H1 (cell line): Measurements from ENCODE around the gene RFX3. TPM values are rescaled to one million over a fixed set of nuclear protein-coding genes. Genes with fewer than 3 reads are reported as not detected.

Source experiments
- CTCF ChIA-PET: fragments of 300-600 bp; sonication (Branson Sonifier 250); formaldehyde crosslinking; loops from one replicate; lab custom pipeline; 2021; ENCODE audit not compliant: partially characterized antibody; lab: Charles Lee
- POLR2A ChIA-PET: fragments of 300-600 bp; sonication (Branson Sonifier 250); formaldehyde crosslinking; loops from one replicate; lab custom pipeline; 2021; ENCODE audit warnings: inconsistent platforms; ENCODE audit not compliant: partially characterized antibody; lab: Charles Lee
- DNase-seq, 2 experiments: peaks; one replicate each; pipeline versions ENCODE4 v3.0.0 to v3.0.0-alpha.2; 2010 to 2022; ENCODE audit warnings: low spot score in 2 of 2, low read depth in 1 of 2, mixed read lengths in 1 of 2
- FAIRE-seq: peaks from 2 replicates; lab custom pipeline; 2011; peaks lifted over from hg19 to GRCh38; lab: Jason Lieb, UNC
- H2AFZ ChIP-seq: 2 replicates; pipeline ENCODE4 v1.8.1; 2012; ENCODE audit warnings: low read length, inconsistent platforms
- H2AK5ac ChIP-seq: 2 replicates; pipeline ENCODE4 v1.6.1; 2013; ENCODE audit warnings: low read depth, low read length
- H2BK120ac ChIP-seq: replicated peaks from 2 replicates; pipeline ENCODE3; 2013; ENCODE audit warnings: low read depth, low read length, inconsistent platforms
- H2BK12ac ChIP-seq: 2 replicates; pipeline ENCODE4 v1.6.1; 2013; ENCODE audit warnings: low read depth, low read length
- H2BK15ac ChIP-seq: 2 replicates; pipeline ENCODE4 v1.6.1; 2013; ENCODE audit warnings: low read length
- H2BK20ac ChIP-seq: 2 replicates; pipeline ENCODE4 v1.6.1; 2013; ENCODE audit warnings: low read length
- H2BK5ac ChIP-seq: 2 replicates; pipeline ENCODE4 v1.6.1; 2013; ENCODE audit warnings: low read depth, low read length
- H3K14ac ChIP-seq: 2 replicates; pipeline ENCODE4 v1.6.1; 2013; ENCODE audit warnings: inconsistent platforms; ENCODE audit not compliant: insufficient read length
- H3K18ac ChIP-seq: 2 replicates; pipeline ENCODE4 v1.6.1; 2013; ENCODE audit warnings: low read length; ENCODE audit errors: extremely low read depth
- H3K23ac ChIP-seq: 2 replicates; pipeline ENCODE4 v1.6.1; 2013; ENCODE audit warnings: inconsistent platforms; ENCODE audit not compliant: insufficient read length
- H3K23me2 ChIP-seq: 2 replicates; pipeline ENCODE4 v1.6.1; 2013; ENCODE audit warnings: low read depth, low read length
- H3K27ac ChIP-seq: 2 replicates; pipeline ENCODE4 v1.6.1; 2011; ENCODE audit warnings: low read depth, low read length, inconsistent platforms
- H3K27me3 ChIP-seq, 4 experiments: replicated peaks in 1 of 4; 1 replicate in 1 of 4; 2 replicates in 3 of 4; pipeline versions ENCODE4 v1.6.1 to v1.8.1; 2011 to 2013; ENCODE audit warnings: low read length in 3 of 4, mild to moderate bottlenecking in 3 of 4, inconsistent platforms in 2 of 4, mixed read lengths in 2 of 4, moderate library complexity in 1 of 4; ENCODE audit not compliant: control insufficient read depth in 3 of 4, insufficient read depth in 3 of 4; ENCODE audit errors: extremely low read depth in 1 of 4
- H3K36me3 ChIP-seq, 4 experiments: 2 replicates each; pipeline versions ENCODE4 v1.6.1 to v1.8.1; 2011 to 2013; ENCODE audit warnings: mild to moderate bottlenecking in 4 of 4, low read length in 3 of 4, moderate library complexity in 2 of 4, control low read depth in 1 of 4, inconsistent platforms in 1 of 4; ENCODE audit not compliant: insufficient read depth in 4 of 4, control insufficient read depth in 2 of 4
- H3K4ac ChIP-seq: replicated peaks from 2 replicates; pipeline ENCODE3; 2013; ENCODE audit warnings: low read length, low read depth, mixed read lengths, inconsistent platforms; ENCODE audit not compliant: insufficient read length
- H3K4me1 ChIP-seq, 4 experiments: replicated peaks in 1 of 4; 1 replicate in 1 of 4; 2 replicates in 3 of 4; pipeline versions ENCODE4 v1.6.1 to v1.8.1; 2011 to 2013; ENCODE audit warnings: low read length in 3 of 4, inconsistent platforms in 2 of 4, mixed read lengths in 1 of 4; ENCODE audit not compliant: insufficient read depth in 4 of 4, control insufficient read depth in 3 of 4
- H3K4me2 ChIP-seq, 2 experiments: 2 replicates each; pipeline versions ENCODE4 v1.6.1 to v1.8.1; 2011 to 2013; ENCODE audit warnings: low read depth in 2 of 2, low read length in 2 of 2, control low read depth in 1 of 2, inconsistent platforms in 1 of 2, mild to moderate bottlenecking in 1 of 2; ENCODE audit not compliant: insufficient read depth in 1 of 2
- H3K4me3 ChIP-seq, 4 experiments: fragments of 200-600, 300-600 bp in 1 of 4; sonication (generic), shearing (Covaris generic), sonication (Bioruptor Twin) in 1 of 4; 2 replicates each; pipeline versions ENCODE4 v1.5.1 to v1.8.1; 2011 to 2016; ENCODE audit warnings: low read length in 4 of 4, low read depth in 3 of 4, control low read depth in 2 of 4, inconsistent platforms in 2 of 4, mild to moderate bottlenecking in 2 of 4, mixed read lengths in 1 of 4, moderate library complexity in 1 of 4; ENCODE audit not compliant: insufficient read depth in 2 of 4; ENCODE audit errors: extremely low read depth in 1 of 4
- H3K56ac ChIP-seq: replicated peaks from 2 replicates; pipeline ENCODE3; 2013; ENCODE audit warnings: low read depth, mild to moderate bottlenecking, mixed read lengths, low read length, inconsistent platforms; ENCODE audit not compliant: insufficient read length
- H3K79me1 ChIP-seq: 2 replicates; pipeline ENCODE4 v1.6.1; 2013; ENCODE audit warnings: low read depth, low read length, control low read depth
- H3K79me2 ChIP-seq, 2 experiments: 2 replicates each; pipeline versions ENCODE4 v1.6.1 to v1.8.1; 2012 to 2013; ENCODE audit warnings: low read length in 2 of 2, mild to moderate bottlenecking in 2 of 2, inconsistent platforms in 1 of 2; ENCODE audit not compliant: insufficient read depth in 2 of 2, control insufficient read depth in 1 of 2
- H3K9ac ChIP-seq, 4 experiments: replicated peaks in 1 of 4; 1 replicate in 1 of 4; 2 replicates in 3 of 4; pipeline versions ENCODE4 v1.6.1 to v1.8.1; 2011 to 2013; ENCODE audit warnings: low read depth in 3 of 4, low read length in 3 of 4, control low read depth in 2 of 4, mild to moderate bottlenecking in 2 of 4, moderate library complexity in 2 of 4, inconsistent platforms in 1 of 4; ENCODE audit errors: extremely low read depth in 1 of 4
- H3K9me3 ChIP-seq, 2 experiments: 2 replicates each; pipeline versions ENCODE4 v1.6.1 to v1.8.1; 2012 to 2013; ENCODE audit warnings: mild to moderate bottlenecking in 2 of 2, moderate library complexity in 2 of 2, control low read depth in 1 of 2, inconsistent platforms in 1 of 2, low read depth in 1 of 2, low read length in 1 of 2, mixed read lengths in 1 of 2; ENCODE audit not compliant: insufficient read depth in 2 of 2
- H4K20me1 ChIP-seq, 2 experiments: replicated peaks in 1 of 2; 2 replicates each; pipeline versions ENCODE3 to v1.8.1; 2011 to 2013; ENCODE audit warnings: inconsistent platforms in 2 of 2, low read length in 2 of 2, mild to moderate bottlenecking in 1 of 2; ENCODE audit not compliant: insufficient read depth in 2 of 2, control insufficient read depth in 1 of 2
- H4K5ac ChIP-seq: 2 replicates; pipeline ENCODE4 v1.6.1; 2013; ENCODE audit warnings: low read length, low read depth, mixed read lengths, inconsistent platforms; ENCODE audit not compliant: insufficient read length
- H4K8ac ChIP-seq: 2 replicates; pipeline ENCODE4 v1.8.0; 2013; ENCODE audit warnings: mild to moderate bottlenecking, moderate library complexity, low read length, inconsistent platforms; ENCODE audit not compliant: insufficient read depth; ENCODE audit errors: extremely low read depth
- H4K91ac ChIP-seq: replicated peaks from 2 replicates; pipeline ENCODE3; 2013; ENCODE audit warnings: low read length, mixed read lengths, inconsistent platforms; ENCODE audit not compliant: insufficient read length
- BCL11A ChIP-seq, 2 experiments: IDR thresholded peaks; one replicate each; pipeline ENCODE4 v1.6.1; 2011; ENCODE audit warnings: low read depth in 2 of 2, low read length in 2 of 2, mild to moderate bottlenecking in 2 of 2
- CHD1 ChIP-seq: IDR thresholded peaks from 2 replicates; pipeline ENCODE4 v1.6.1; 2012; ENCODE audit warnings: low read depth, low read length, improper control_type of control experiment
- EP300 ChIP-seq, 2 experiments: IDR thresholded peaks; 1 replicate in 1 of 2; 2 replicates in 1 of 2; pipeline ENCODE4 v1.6.1; 2011 to 2012; ENCODE audit warnings: low read depth in 2 of 2, low read length in 2 of 2, mild to moderate bottlenecking in 2 of 2, borderline replicate concordance in 1 of 2, inconsistent platforms in 1 of 2, moderate library complexity in 1 of 2
- HDAC6 ChIP-seq: IDR thresholded peaks from one replicate; pipeline ENCODE4 v1.7.1; 2012; ENCODE audit warnings: low read depth, mild to moderate bottlenecking, inconsistent platforms, low read length, moderate library complexity
- TAF7 ChIP-seq: optimal IDR thresholded peaks from 2 replicates; pipeline ENCODE3; 2011; ENCODE audit warnings: low read depth, mild to moderate bottlenecking, inconsistent platforms, low read length, moderate library complexity, borderline replicate concordance
- WGBS, 2 experiments: shearing (Covaris generic) in 1 of 2; methylation state at CpG; one replicate each; pipeline versions ENCODE4 v1.1.6 to v1.1.7; 2013 to 2015; ENCODE audit warnings: low lambda C conversion rate in 2 of 2, mixed read lengths in 2 of 2, inconsistent platforms in 1 of 2, low coverage in 1 of 2, missing lambda C conversion rate in 1 of 2; ENCODE audit not compliant: insufficient replicate concordance in 2 of 2, insufficient coverage in 1 of 2, insufficient read length in 1 of 2; ENCODE audit errors: extremely low coverage in 1 of 2, missing lambda C conversion rate in 1 of 2; 5-methylcytosine and 5-hydroxymethylcytosine counted together
- polyA plus RNA-seq, 7 experiments: library from polyadenylated mRNA; depleted of rRNA in 3 of 7; stranded (reverse) in 5 of 7; unstranded in 2 of 7; fragments of >200 nt in 5 of 7; fragments of 200-250 nt in 2 of 7; gene quantifications; 1 replicate in 5 of 7; 2 replicates in 1 of 7; 4 replicates in 1 of 7; pipeline versions ENCODE4 v1.2.1 to v1.2.3, GENCODE V29; 2011 to 2013; ENCODE audit warnings: missing spikeins in 2 of 7, mixed read lengths in 2 of 7
- total RNA-seq: library from RNA; stranded (reverse); fragmentation: NEBNext Ultra II Directional; extraction: Animal tissue kit (Norgen Biotek cat#: 25700); gene quantifications from 2 replicates; pipeline ENCODE4 v1.2.1, GENCODE V29; 2021
- TF ChIP-seq, protein P1 (sequence below): IDR thresholded peaks from 2 replicates; pipeline ENCODE4 v1.6.1; 2011; ENCODE audit warnings: low read depth, mild to moderate bottlenecking, low read length; ENCODE audit not compliant: insufficient read depth
- TF ChIP-seq, protein P2 (sequence below), 3 experiments: IDR thresholded peaks; 1 replicate in 2 of 3; 2 replicates in 1 of 3; pipeline versions ENCODE4 v1.5.1 to v1.6.1; 2011; ENCODE audit warnings: low read length in 3 of 3, mild to moderate bottlenecking in 3 of 3, inconsistent platforms in 2 of 3, low read depth in 1 of 3, moderate library complexity in 1 of 3; ENCODE audit not compliant: insufficient read depth in 1 of 3; ENCODE audit errors: control extremely low read depth in 1 of 3
- TF ChIP-seq, protein P3 (sequence below): IDR thresholded peaks from 2 replicates; pipeline ENCODE4 v1.6.1; 2012; ENCODE audit warnings: low read length, inconsistent platforms

RFX3 gene
- total and polyA plus RNA-seq, 2 of the 8 experiments (the other 6 are each of a cell fraction or from before 2014, with no cell fraction given) = 4.9 to 22.6 TPM

DNA sequence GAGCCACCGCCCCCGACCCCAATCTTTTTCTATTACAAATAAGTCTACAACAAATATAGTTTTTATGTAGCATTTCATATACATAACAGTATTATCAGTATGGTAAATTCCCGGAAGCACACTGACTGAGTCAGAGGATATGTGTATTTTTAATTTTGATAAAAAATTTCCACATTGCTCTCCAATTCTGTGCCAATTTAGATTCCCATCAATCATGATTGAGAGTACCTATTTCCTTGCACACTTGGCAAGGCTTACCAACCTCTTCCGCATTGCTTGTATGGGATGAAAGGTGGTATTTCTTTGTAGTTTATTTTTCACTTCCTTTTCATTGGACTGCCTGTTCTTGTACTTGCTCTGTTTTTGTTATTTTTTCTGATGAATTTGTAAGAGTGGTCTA lies 204.6 kb downstream of the RFX3 start:
- no peak overlapping the region for H4K5ac ChIP-seq
- TF ChIP-seq BCL11A (IDR thresholded peaks at IDR 0.05; ENCODE audit: low read depth in 2 of 2, low read length in 2 of 2) (no peak), CHD1 (no peak), HDAC6 (no peak), EP300 (IDR thresholded peaks at IDR 0.05; ENCODE audit: borderline replicate concordance in 1 of 2, low read depth in 2 of 2, low read length in 2 of 2) (no peak), TAF7 (no peak)
- TF ChIP-seq, protein P1, sequence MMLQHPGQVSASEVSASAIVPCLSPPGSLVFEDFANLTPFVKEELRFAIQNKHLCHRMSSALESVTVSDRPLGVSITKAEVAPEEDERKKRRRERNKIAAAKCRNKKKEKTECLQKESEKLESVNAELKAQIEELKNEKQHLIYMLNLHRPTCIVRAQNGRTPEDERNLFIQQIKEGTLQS = no peak
- TF ChIP-seq, protein P2, sequence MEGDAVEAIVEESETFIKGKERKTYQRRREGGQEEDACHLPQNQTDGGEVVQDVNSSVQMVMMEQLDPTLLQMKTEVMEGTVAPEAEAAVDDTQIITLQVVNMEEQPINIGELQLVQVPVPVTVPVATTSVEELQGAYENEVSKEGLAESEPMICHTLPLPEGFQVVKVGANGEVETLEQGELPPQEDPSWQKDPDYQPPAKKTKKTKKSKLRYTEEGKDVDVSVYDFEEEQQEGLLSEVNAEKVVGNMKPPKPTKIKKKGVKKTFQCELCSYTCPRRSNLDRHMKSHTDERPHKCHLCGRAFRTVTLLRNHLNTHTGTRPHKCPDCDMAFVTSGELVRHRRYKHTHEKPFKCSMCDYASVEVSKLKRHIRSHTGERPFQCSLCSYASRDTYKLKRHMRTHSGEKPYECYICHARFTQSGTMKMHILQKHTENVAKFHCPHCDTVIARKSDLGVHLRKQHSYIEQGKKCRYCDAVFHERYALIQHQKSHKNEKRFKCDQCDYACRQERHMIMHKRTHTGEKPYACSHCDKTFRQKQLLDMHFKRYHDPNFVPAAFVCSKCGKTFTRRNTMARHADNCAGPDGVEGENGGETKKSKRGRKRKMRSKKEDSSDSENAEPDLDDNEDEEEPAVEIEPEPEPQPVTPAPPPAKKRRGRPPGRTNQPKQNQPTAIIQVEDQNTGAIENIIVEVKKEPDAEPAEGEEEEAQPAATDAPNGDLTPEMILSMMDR (IDR thresholded peaks at IDR 0.05; ENCODE audit: control extremely low read depth in 1 of 3, insufficient read depth in 1 of 3, low read depth in 1 of 3, low read length in 3 of 3) = no peak
- TF ChIP-seq, protein P3, sequence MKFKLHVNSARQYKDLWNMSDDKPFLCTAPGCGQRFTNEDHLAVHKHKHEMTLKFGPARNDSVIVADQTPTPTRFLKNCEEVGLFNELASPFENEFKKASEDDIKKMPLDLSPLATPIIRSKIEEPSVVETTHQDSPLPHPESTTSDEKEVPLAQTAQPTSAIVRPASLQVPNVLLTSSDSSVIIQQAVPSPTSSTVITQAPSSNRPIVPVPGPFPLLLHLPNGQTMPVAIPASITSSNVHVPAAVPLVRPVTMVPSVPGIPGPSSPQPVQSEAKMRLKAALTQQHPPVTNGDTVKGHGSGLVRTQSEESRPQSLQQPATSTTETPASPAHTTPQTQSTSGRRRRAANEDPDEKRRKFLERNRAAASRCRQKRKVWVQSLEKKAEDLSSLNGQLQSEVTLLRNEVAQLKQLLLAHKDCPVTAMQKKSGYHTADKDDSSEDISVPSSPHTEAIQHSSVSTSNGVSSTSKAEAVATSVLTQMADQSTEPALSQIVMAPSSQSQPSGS = no peak

More for the DNA sequence above, 204.6 kb downstream of the RFX3 start:
- Histone ChIP-seq H3K27ac (no peak overlapping the region), H4K91ac (no peak overlapping the region), H2AK5ac (no peak overlapping the region), H3K14ac (no peak overlapping the region), H3K4me3 (no peak overlapping the region), H3K4ac (no peak overlapping the region), H3K9me3 (no peaks in the 10 kb centered on the region), H2BK12ac (no peak overlapping the region), H3K79me2 (no peaks in the 10 kb centered on the region), H3K23ac (no peak overlapping the region), H2BK5ac (no peak overlapping the region), H3K27me3 (no peaks in the 10 kb centered on the region), H3K56ac (no peak overlapping the region), H3K23me2 (no peaks in the 10 kb centered on the region), H3K9ac (no peak overlapping the region), H2BK15ac (no peak overlapping the region), H3K79me1 (no peaks in the 10 kb centered on the region), H4K8ac (no peak overlapping the region), H3K18ac (no peak overlapping the region), H2AFZ (no peak overlapping the region), H3K4me1 (no peaks in the 10 kb centered on the region), H2BK20ac (no peak overlapping the region), H4K20me1 (no peaks in the 10 kb centered on the region), H3K4me2 (no peak overlapping the region), H2BK120ac (no peak overlapping the region), H3K36me3 (no peaks in the 10 kb centered on the region)
- 97% methylated on average over 4 of the region's 4 CpGs; no CpG with 5 or more reads in 1 of the 2 experiments for WGBS, 2 experiments
- FAIRE-seq (no peak), DNase-seq (no peak)
- CTCF ChIA-PET = no interaction called here
- POLR2A ChIA-PET = no interaction called here
